PC-3 (cell line): Measurements from ENCODE around the gene ALPK1. TPM values are rescaled to one million over a fixed set of nuclear protein-coding genes. Genes with fewer than 3 reads are reported as not detected.

Experiments used
- ATAC-seq: fragments of 200-7000 bp; cut with Tn5 transposase; 2 replicates; pipeline ENCODE4 v1.9.1; 2020; ENCODE audit warnings: mild to moderate bottlenecking, moderate library complexity
- BruUV-seq: library from RNA; stranded (reverse); fragments of 400-500 nt; replicated peaks from 2 replicates; lab custom pipeline; 2021; lab: Mats Ljungman, UMichigan
- CTCF ChIA-PET: fragments of 300-600 bp; sonication (Branson Sonifier 250); formaldehyde crosslinking; loops from one replicate; lab custom pipeline; 2022; ENCODE audit warnings: antibody characterized with exemption; lab: Charles Lee
- POLR2A ChIA-PET: fragments of 300-600 bp; sonication (Branson Sonifier 250); formaldehyde crosslinking; loops from one replicate; lab custom pipeline; 2022; ENCODE audit warnings: antibody characterized with exemption; ENCODE audit not compliant: unreplicated experiment; lab: Charles Lee
- DNase-seq: peaks from one replicate; pipeline ENCODE4 v3.0.0-alpha.2; 2015
- H2AFZ ChIP-seq: fragments of 300-600 bp; sonication (generic); 2 replicates; pipeline ENCODE4 v1.6.0; 2016; ENCODE audit warnings: antibody characterized with exemption, low read length
- H3F3A ChIP-seq: fragments of 300-600 bp; sonication (generic); one replicate; pipeline ENCODE4 v1.6.0; 2017; ENCODE audit warnings: antibody characterized with exemption, low read length, control low read depth, mild to moderate bottlenecking; ENCODE audit not compliant: unreplicated experiment
- H3K27ac ChIP-seq: fragments of 300-600 bp; sonication (generic); 2 replicates; pipeline ENCODE4 v1.5.1; 2016; ENCODE audit warnings: mild to moderate bottlenecking, low read length
- H3K27me3 ChIP-seq: fragments of 300-600 bp; sonication (generic); 2 replicates; pipeline ENCODE4 v1.6.1; 2016; ENCODE audit warnings: low read length, mixed read lengths
- H3K36me3 ChIP-seq: fragments of 300-600 bp; sonication (generic); 2 replicates; pipeline ENCODE4 v1.6.1; 2016; ENCODE audit warnings: low read depth, mixed run types, low read length, mixed read lengths
- H3K4me1 ChIP-seq: fragments of 300-600 bp; sonication (generic); 2 replicates; pipeline ENCODE4 v1.5.1; 2016; ENCODE audit warnings: low read length; ENCODE audit not compliant: insufficient read depth
- H3K4me2 ChIP-seq: fragments of 300-600 bp; sonication (generic); 2 replicates; pipeline ENCODE4 v1.6.0; 2016; ENCODE audit warnings: low read length
- H3K4me3 ChIP-seq: fragments of 300-600 bp; sonication (generic); 2 replicates; pipeline ENCODE4 v1.5.1; 2016; ENCODE audit warnings: mild to moderate bottlenecking, low read length, mixed read lengths
- H3K79me2 ChIP-seq: fragments of 300-600 bp; sonication (generic); 2 replicates; pipeline ENCODE4 v1.6.1; 2017; ENCODE audit warnings: low read length, mixed read lengths
- H3K9ac ChIP-seq: fragments of 300-600 bp; sonication (generic); 2 replicates; pipeline ENCODE4 v1.6.0; 2016; ENCODE audit warnings: mild to moderate bottlenecking, low read length
- H3K9me2 ChIP-seq: fragments of 300-600 bp; sonication (generic); replicated peaks from 2 replicates; pipeline ENCODE4 v1.6.1; 2016; ENCODE audit warnings: mixed run types, low read length, mixed read lengths
- H3K9me3 ChIP-seq: fragments of 300-600 bp; sonication (generic); 2 replicates; pipeline ENCODE4 v1.6.1; 2016; ENCODE audit warnings: low read length, mixed read lengths
- H4K20me1 ChIP-seq: fragments of 300-600 bp; sonication (generic); 2 replicates; pipeline ENCODE4 v1.6.1; 2016; ENCODE audit warnings: low read length, mixed read lengths
- CTCF ChIP-seq: fragments of 300-600 bp; sonication (generic); conservative IDR thresholded peaks from 2 replicates; pipeline ENCODE4 v1.5.1; 2017; ENCODE audit warnings: antibody characterized with exemption, low read depth, mild to moderate bottlenecking, low read length
- EZH2 ChIP-seq: fragments of 300-600 bp; sonication (generic); IDR thresholded peaks from one replicate; pipeline ENCODE4 v1.6.1; 2017; ENCODE audit warnings: antibody characterized with exemption, mild to moderate bottlenecking, low read length; ENCODE audit not compliant: unreplicated experiment
- EZH2phosphoT487 ChIP-seq: fragments of 300-600 bp; sonication (generic); IDR thresholded peaks from 2 replicates; pipeline ENCODE4 v1.6.1; 2018; ENCODE audit warnings: mild to moderate bottlenecking, antibody characterized with exemption, low read length, borderline replicate concordance
- intact Hi-C: fragments of 100-400 bp; cut with micrococcal nuclease; formaldehyde crosslinking; loops from 2 replicates; pipeline ENCODE4 v1.9.0; 2023
- total RNA-seq: library from RNA; depleted of rRNA; stranded (reverse); fragments of >200 nt; gene quantifications from 2 replicates; pipeline ENCODE4 v1.2.3, GENCODE V29; 2014

The ALPK1 gene
- total RNA-seq, 1 experiment from 2014 or later = 4.2 TPM

GRCh38 chr4:112282860-112283667 lies 14.1 kb upstream of the ALPK1 start:
- CTCF ChIA-PET = no interaction called here
- H3K79me2 ChIP-seq = peaks cover 67% of the 10 kb centered on the region

GRCh38 chr4:112284166-112284565 lies 13.0 kb upstream of the ALPK1 start:
- no peaks in the 10 kb centered on the region for H4K20me1 ChIP-seq
- peak overlapping the region; percentile 75 for H3K9ac ChIP-seq
- peak; percentile 10 for ATAC-seq
- 0 out of 2 replicates have a peak overlapping the region, but pooled peaks have one; percentile 94 for H2AFZ ChIP-seq
- H3K9me2 ChIP-seq = no peaks in the 10 kb centered on the region
- peaks cover 65% of the 10 kb centered on the region for H3K79me2 ChIP-seq
- peak; percentile 2 for DNase-seq
- intact Hi-C loops = no loop called here
- ChIA-PET CTCF (no interaction called here), POLR2A (no interaction called here)
- H3K27ac ChIP-seq = no peak overlapping the region
- no peaks in the 10 kb centered on the region; the same call in 1 of the 2 replicates for H3K36me3 ChIP-seq
- no TSS peak for BruUV-seq
- H3F3A ChIP-seq = no peaks in the 10 kb centered on the region
- H3K27me3 ChIP-seq = no peaks in the 10 kb centered on the region
- H3K4me3 ChIP-seq = peak overlapping the region; percentile 96
- TF ChIP-seq EZH2 (no peak), CTCF (no peak), EZH2phosphoT487 (no peak)
- peak overlapping the region; percentile 99 for H3K4me2 ChIP-seq
- peaks cover 3% of the 10 kb centered on the region; the same call in 1 of the 2 replicates for H3K4me1 ChIP-seq
- no peaks in the 10 kb centered on the region for H3K9me3 ChIP-seq

More at GRCh38 chr4:112282860-112283667, 14.1 kb upstream of the ALPK1 start:
- Histone ChIP-seq H3K4me3 (peak overlapping the region; percentile 96; the same call in 1 of the 2 replicates), H2AFZ (no peak overlapping the region), H3F3A (no peaks in the 10 kb centered on the region), H4K20me1 (no peaks in the 10 kb centered on the region), H3K27me3 (no peaks in the 10 kb centered on the region), H3K9me2 (no peaks in the 10 kb centered on the region), H3K9ac (no peak overlapping the region), H3K36me3 (no peaks in the 10 kb centered on the region; the same call in 1 of the 2 replicates), H3K4me1 (peaks cover 3% of the 10 kb centered on the region; the same call in 1 of the 2 replicates), H3K27ac (no peak overlapping the region), H3K9me3 (no peaks in the 10 kb centered on the region), H3K4me2 (peak overlapping the region; percentile 99)
- ATAC-seq (no peak), DNase-seq (no peak)
- no peak for TF ChIP-seq EZH2phosphoT487
- no peak for TF ChIP-seq CTCF
- no peak for TF ChIP-seq EZH2
- BruUV-seq = no TSS peak
- POLR2A ChIA-PET = no interaction called here
- intact Hi-C loops = no loop called here
